Eye (tissue), 1 donor: ENCODE results near the gene ZBTB2.
A peak's percentile ranks its signal among the peaks of the same experiment; 100 is the strongest.
"Not testable (repeated sequence)": the region's sequence is repeated elsewhere in the genome, so short reads cannot be mapped to it uniquely, and the experiment has no call there.

Experiments
- DNase-seq: peaks from one replicate; pipeline ENCODE4 v3.0.0-alpha.2; 2015

The ZBTB2 gene

GRCh38 chr6:151370509-151371078, 20.8 kb downstream of the ZBTB2 start:
- DNase-seq = no peak

GRCh38 chr6:151365233-151365632, 26.1 kb downstream of the ZBTB2 start:
- no peak for DNase-seq

GRCh38 chr6:151359486-151359885, 31.9 kb downstream of the ZBTB2 start:
- no peak for DNase-seq

- DNase-seq = no peak
These were observed 32.9 kb downstream of the ZBTB2 start for GRCh38 chr6:151358475-151358874.

- no peak for DNase-seq
These were observed 33.5 kb downstream of the ZBTB2 start for GRCh38 chr6:151357758-151358436.

- not testable (repeated sequence) for DNase-seq
These were observed 34.4 kb downstream of the ZBTB2 start for GRCh38 chr6:151356983-151357382.

GRCh38 chr6:151353795-151354194, 37.6 kb downstream of the ZBTB2 start:
- no peak for DNase-seq

- no peak for DNase-seq
These were observed 38.7 kb downstream of the ZBTB2 start for GRCh38 chr6:151352410-151353396.

GRCh38 chr6:151351731-151352130, 39.6 kb downstream of the ZBTB2 start:
- DNase-seq = no peak

GRCh38 chr6:151351146-151351700, 40.1 kb downstream of the ZBTB2 start:
- DNase-seq = no peak

- DNase-seq = no peak
These were observed 40.8 kb downstream of the ZBTB2 start for GRCh38 chr6:151350442-151351145.

- DNase-seq = no peak
These were observed 41.6 kb downstream of the ZBTB2 start for GRCh38 chr6:151349651-151350270.

- DNase-seq = not testable (repeated sequence)
These were observed 48.6 kb downstream of the ZBTB2 start for GRCh38 chr6:151342750-151343149.

GRCh38 chr6:151341476-151342195, 49.7 kb downstream of the ZBTB2 start:
- no peak for DNase-seq

GRCh38 chr6:151340219-151340978, 51.0 kb downstream of the ZBTB2 start:
- DNase-seq = no peak

GRCh38 chr6:151339369-151339768, 52.0 kb downstream of the ZBTB2 start:
- DNase-seq = no peak

- no peak for DNase-seq
These were observed 52.6 kb downstream of the ZBTB2 start for GRCh38 chr6:151338651-151339200.

- no peak for DNase-seq
These were observed 55.4 kb downstream of the ZBTB2 start for GRCh38 chr6:151335930-151336329.

- peak; percentile 68 for DNase-seq
These were observed 61.1 kb downstream of the ZBTB2 start for GRCh38 chr6:151330130-151330696.

- DNase-seq = no peak
These were observed 64.3 kb downstream of the ZBTB2 start for GRCh38 chr6:151327101-151327500.
